GM12878 (cell line): ENCODE measurements around the gene RFT1. TPM values are rescaled to one million over a fixed set of nuclear protein-coding genes. Genes with fewer than 3 reads are reported as not detected.

ENCODE experiments used
- ATAC-seq: fragments of 200-7000 bp; cut with Tn5 transposase; 3 replicates; pipeline ENCODE4 v1.9.1; 2020; ENCODE audit warnings: mild to moderate bottlenecking, moderate library complexity
- BruUV-seq: library from RNA; stranded (reverse); fragments of 400-500 nt; replicated peaks from 2 replicates; lab custom pipeline; 2021; lab: Mats Ljungman, UMichigan
- CTCF ChIA-PET: fragments of 300-600 bp; sonication (Branson Sonifier 250); formaldehyde crosslinking; extraction: SDS; loops from one replicate; lab custom pipeline; 2021; ENCODE audit warnings: inconsistent platforms; lab: Yijun Ruan, JAX
- POLR2A ChIA-PET: fragments of 350-600 bp; formaldehyde crosslinking; extraction: SDS; loops from one replicate; lab custom pipeline; 2021; ENCODE audit warnings: inconsistent platforms; lab: Charles Lee
- RAD21 ChIA-PET: fragments of 300-600 bp; sonication (Branson Sonifier 250); formaldehyde crosslinking; loops from one replicate; lab custom pipeline; 2023; ENCODE audit warnings: antibody characterized with exemption; ENCODE audit not compliant: unreplicated experiment; lab: Charles Lee
- SMC1A ChIA-PET: fragments of 300-600 bp; sonication (Branson Sonifier 250); formaldehyde crosslinking; loops from one replicate; lab custom pipeline; 2023; ENCODE audit not compliant: unreplicated experiment, uncharacterized antibody; lab: Charles Lee
- DNase-seq: peaks from one replicate; pipeline ENCODE4 v3.0.0-alpha.2; 2011; ENCODE audit warnings: low read depth, low spot score
- FAIRE-seq: peaks from 3 replicates; lab custom pipeline; 2011; peaks lifted over from hg19 to GRCh38; lab: Jason Lieb, UNC
- H2AFZ ChIP-seq: 2 replicates; pipeline ENCODE4 v1.6.0; 2011; ENCODE audit warnings: low read depth, low read length, control low read depth; ENCODE audit not compliant: control insufficient read depth
- H3K27ac ChIP-seq: 2 replicates; pipeline ENCODE4 v1.5.1; 2011; ENCODE audit warnings: control low read depth; ENCODE audit not compliant: control insufficient read depth, insufficient read depth
- H3K27me3 ChIP-seq, 2 experiments: replicated peaks in 1 of 2; 2 replicates each; pipeline versions ENCODE4 v1.6.0 to v1.6.1; 2011; ENCODE audit warnings: low read length in 1 of 2; ENCODE audit not compliant: control insufficient read depth in 2 of 2, insufficient read depth in 2 of 2
- H3K36me3 ChIP-seq, 2 experiments: 2 replicates each; pipeline ENCODE4 v1.5.1; 2011; ENCODE audit warnings: low read length in 1 of 2; ENCODE audit not compliant: control insufficient read depth in 2 of 2, insufficient read depth in 2 of 2
- H3K4me1 ChIP-seq: 2 replicates; pipeline ENCODE4 v1.6.1; 2011; ENCODE audit warnings: mild to moderate bottlenecking, low read length, moderate library complexity, mixed read lengths; ENCODE audit not compliant: control insufficient read depth, insufficient read depth
- H3K4me2 ChIP-seq: 2 replicates; pipeline ENCODE4 v1.6.0; 2011; ENCODE audit warnings: control low read depth; ENCODE audit not compliant: control insufficient read depth, insufficient read depth
- H3K4me3 ChIP-seq: fragments of 200-600 bp; sonication (generic); 2 replicates; pipeline ENCODE4 v1.5.1; 2016
- H3K79me2 ChIP-seq: 2 replicates; pipeline ENCODE4 v1.6.0; 2011; ENCODE audit warnings: low read length; ENCODE audit not compliant: control insufficient read depth, insufficient read depth
- H3K9ac ChIP-seq: 2 replicates; pipeline ENCODE4 v1.8.0; 2011; ENCODE audit warnings: low read length, control low read depth, mixed read lengths; ENCODE audit not compliant: control insufficient read depth, insufficient read depth
- H3K9me3 ChIP-seq: replicated peaks from 3 replicates; pipeline ENCODE4 v1.5.1; 2011; ENCODE audit warnings: mild to moderate bottlenecking, low read length; ENCODE audit not compliant: control insufficient read depth, insufficient read depth
- H4K20me1 ChIP-seq: 2 replicates; pipeline ENCODE4 v1.6.0; 2011; ENCODE audit not compliant: control insufficient read depth, insufficient read depth
- CUX1 ChIP-seq: IDR thresholded peaks from 2 replicates; pipeline ENCODE4 v1.6.1; 2012; ENCODE audit warnings: improper control_type of control experiment, low read depth, low read length; ENCODE audit not compliant: insufficient replicate concordance
- EGR1 ChIP-seq, 2 experiments: IDR thresholded peaks; 1 replicate in 1 of 2; 2 replicates in 1 of 2; pipeline ENCODE4 v1.6.1; 2011 to 2012; ENCODE audit warnings: low read depth in 2 of 2, low read length in 2 of 2, borderline replicate concordance in 1 of 2, mild to moderate bottlenecking in 1 of 2, moderate library complexity in 1 of 2
- FOXM1 ChIP-seq: IDR thresholded peaks from 2 replicates; pipeline ENCODE4 v1.6.1; 2012; ENCODE audit warnings: low read depth, mild to moderate bottlenecking, inconsistent platforms, low read length, moderate library complexity
- HCFC1 ChIP-seq: fragments of 150-350 bp; IDR thresholded peaks from 2 replicates; pipeline ENCODE4 v1.6.1; 2014; ENCODE audit warnings: low read length
- IKZF2 ChIP-seq, 2 experiments: fragments of 450-650 bp; IDR thresholded peaks; 2 replicates each; pipeline ENCODE4 v1.6.1; 2017; ENCODE audit warnings: mild to moderate bottlenecking in 2 of 2, moderate library complexity in 2 of 2
- NRF1 ChIP-seq: conservative IDR thresholded peaks from 2 replicates; pipeline ENCODE4 v1.6.1; 2011; ENCODE audit warnings: mild to moderate bottlenecking, low read depth, low read length, improper control_type of control experiment
- POLR2A ChIP-seq: IDR thresholded peaks from 2 replicates; pipeline ENCODE4 v1.6.1; 2011; ENCODE audit warnings: low read depth, mild to moderate bottlenecking, low read length
- SMAD1 ChIP-seq: fragments of 450-650 bp; IDR thresholded peaks from 2 replicates; pipeline ENCODE4 v1.6.1; 2018; ENCODE audit warnings: mild to moderate bottlenecking, low read depth; ENCODE audit not compliant: partially characterized antibody
- TCF3 ChIP-seq: IDR thresholded peaks from 2 replicates; pipeline ENCODE4 v1.6.1; 2012; ENCODE audit warnings: low read depth, mild to moderate bottlenecking, low read length, borderline replicate concordance; ENCODE audit not compliant: insufficient read depth
- ZBTB4 ChIP-seq: fragments of 450-650 bp; formaldehyde crosslinking; IDR thresholded peaks from 2 replicates; pipeline ENCODE4 v1.4.0; 2022; ENCODE audit warnings: mild to moderate bottlenecking, moderate library complexity
- WGBS: methylation state at CpG from one replicate; pipeline ENCODE4 v1.1.6; 2016; ENCODE audit warnings: low lambda C conversion rate; ENCODE audit not compliant: insufficient replicate concordance, insufficient coverage; ENCODE audit errors: missing lambda C conversion rate; 5-methylcytosine and 5-hydroxymethylcytosine counted together
- in situ Hi-C: fragments of 300-500 bp; cut with MboI; formaldehyde crosslinking; loops from 9 replicates; pipeline ENCODE4 v1.14.3; 2018; ENCODE audit warnings: mixed read lengths
- intact Hi-C: fragments of 100-400 bp; cut with micrococcal nuclease; formaldehyde crosslinking; loops from one replicate; pipeline ENCODE4 v1.14.2; 2022; ENCODE audit not compliant: unreplicated experiment
- polyA plus RNA-seq, 11 experiments: library from polyadenylated mRNA; depleted of rRNA in 4 of 11; unstranded in 6 of 11; stranded (reverse) in 5 of 11; fragments of >200 nt; fragmentation: Nextera tagmentation in 4 of 11; fragmentation: Illumina TruSeq in 1 of 11; extraction: Ambion mirVana in 4 of 11; extraction: Trizol in 1 of 11; gene quantifications; 1 replicate in 1 of 11; 2 replicates in 10 of 11; pipeline versions ENCODE4 v1.2.1 to v1.2.3, GENCODE V29; 2011 to 2016; ENCODE audit warnings: inconsistent platforms in 2 of 11, missing spikeins in 2 of 11, low read depth in 1 of 11
- total RNA-seq, 4 experiments: library from RNA; depleted of rRNA in 3 of 4; stranded (reverse); fragments of >200 nt in 3 of 4; fragmentation: Illumina TruSeq in 1 of 4; extraction: Trizol in 1 of 4; gene quantifications; 2 replicates each; pipeline versions ENCODE4 v1.2.1 to v1.2.3, GENCODE V29; 2013 to 2021
- TF ChIP-seq, protein P1 (sequence below): fragments of 450-650 bp; IDR thresholded peaks from 2 replicates; pipeline ENCODE4 v1.6.1; 2018; ENCODE audit warnings: mild to moderate bottlenecking, low read depth, moderate library complexity; ENCODE audit not compliant: partially characterized antibody

The RFT1 gene
- total and polyA plus RNA-seq, 10 of the 15 experiments (the other 5 are each of a cell fraction or from before 2014, with no cell fraction given), result 16.6 to 75.1 (median 34.5) TPM

- peak within 1 kb of the TSS; percentile 84 for H3K27ac ChIP-seq
- TF ChIP-seq SMAD1 (no peak), TCF3 (no peak), FOXM1 (no peak), NRF1 (peak; percentile 61), HCFC1 (no peak), CUX1 (no peak), EGR1 (IDR thresholded peaks at IDR 0.05; ENCODE audit: borderline replicate concordance in 1 of 2, low read depth in 2 of 2, low read length in 2 of 2) (peak in 1 of 2 experiments; percentile 72; a peak in 2 of 3 replicates), POLR2A (0 out of 2 replicates have a peak, but pooled peaks have one; percentile 19), IKZF2 (IDR thresholded peaks at IDR 0.05) (no peak), ZBTB4 (CRISPR knock-in tag) (no peak)
- TF ChIP-seq, protein P1, sequence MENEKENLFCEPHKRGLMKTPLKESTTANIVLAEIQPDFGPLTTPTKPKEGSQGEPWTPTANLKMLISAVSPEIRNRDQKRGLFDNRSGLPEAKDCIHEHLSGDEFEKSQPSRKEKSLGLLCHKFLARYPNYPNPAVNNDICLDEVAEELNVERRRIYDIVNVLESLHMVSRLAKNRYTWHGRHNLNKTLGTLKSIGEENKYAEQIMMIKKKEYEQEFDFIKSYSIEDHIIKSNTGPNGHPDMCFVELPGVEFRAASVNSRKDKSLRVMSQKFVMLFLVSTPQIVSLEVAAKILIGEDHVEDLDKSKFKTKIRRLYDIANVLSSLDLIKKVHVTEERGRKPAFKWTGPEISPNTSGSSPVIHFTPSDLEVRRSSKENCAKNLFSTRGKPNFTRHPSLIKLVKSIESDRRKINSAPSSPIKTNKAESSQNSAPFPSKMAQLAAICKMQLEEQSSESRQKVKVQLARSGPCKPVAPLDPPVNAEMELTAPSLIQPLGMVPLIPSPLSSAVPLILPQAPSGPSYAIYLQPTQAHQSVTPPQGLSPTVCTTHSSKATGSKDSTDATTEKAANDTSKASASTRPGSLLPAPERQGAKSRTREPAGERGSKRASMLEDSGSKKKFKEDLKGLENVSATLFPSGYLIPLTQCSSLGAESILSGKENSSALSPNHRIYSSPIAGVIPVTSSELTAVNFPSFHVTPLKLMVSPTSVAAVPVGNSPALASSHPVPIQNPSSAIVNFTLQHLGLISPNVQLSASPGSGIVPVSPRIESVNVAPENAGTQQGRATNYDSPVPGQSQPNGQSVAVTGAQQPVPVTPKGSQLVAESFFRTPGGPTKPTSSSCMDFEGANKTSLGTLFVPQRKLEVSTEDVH, result no peak
Measured at GRCh38 chr3:53045518-53046170, 84.6 kb downstream of the RFT1 start, which contains the start of gene SFMBT1. SFMBT1 (minus strand) TSS chr3:53046073; CDS start chr3:52969128, 76,945 bp downstream.

More at GRCh38 chr3:53045518-53046170, 84.6 kb downstream of the RFT1 start, which contains the start of gene SFMBT1:
- H3K4me3 ChIP-seq, result peak within 1 kb of the TSS; percentile 90
- SMC1A ChIA-PET, result interaction anchor here (1.7 kb wide), 1 partner anchor 19 kb away, joined by 5 read pairs; no protein-coding TSS in a partner anchor
- H4K20me1 ChIP-seq, result no peaks in the 10 kb centered on the region
- peak within 1 kb of the TSS; percentile 94 for H3K4me2 ChIP-seq
- peaks cover 35% of the 10 kb centered on the region for H3K79me2 ChIP-seq
- H3K36me3 ChIP-seq, result no peaks in the 10 kb centered on the region
- ATAC-seq (peak; percentile 50), DNase-seq (no peak), FAIRE-seq (no peak)
- peak within 1 kb of the TSS; percentile 87 for H3K9ac ChIP-seq
- H3K9me3 ChIP-seq, result no peaks in the 10 kb centered on the region
- CTCF ChIA-PET, result interaction anchor here (1.9 kb wide), 1 partner anchor 61 kb away, joined by 8 read pairs; no protein-coding TSS in a partner anchor
- RAD21 ChIA-PET, result interaction anchor here (0.8 to 0.9 kb wide), 2 partner anchors 118 to 153 kb away, joined by 3 read pairs; no protein-coding TSS in a partner anchor
- intact Hi-C loops, result loop anchor here (5.0 to 10.0 kb wide), 2 partner anchors 153 to 341 kb away; partner anchors contain the start of genes GLT8D1 and SPCS1
- in situ Hi-C loops, result no loop called here
- POLR2A ChIA-PET, result interaction anchor here (0.6 to 1.5 kb wide), 9 partner anchors 8 to 577 kb away, joined by 3 to 6 read pairs (median 3); partner anchors contain the start of gene UQCC5
- H3K27me3 ChIP-seq, result no peaks in the 10 kb centered on the region
- BruUV-seq, result no TSS peak
- under 1% methylated on average over 37 of the region's 117 CpGs for WGBS
- peak within 1 kb of the TSS; percentile 89 for H2AFZ ChIP-seq
- H3K4me1 ChIP-seq, result peaks cover 24% of the 10 kb centered on the region
